Esophagus squamous epithelium (tissue), 4 donors: ENCODE data around the gene RCSD1.

Experiments used
- CTCF ChIP-seq, 6 experiments: fragments of 450-650 bp in 4 of 6; fragments of 200-600 bp in 2 of 6; sonication (generic) in 2 of 6; IDR thresholded peaks; one replicate each; pipeline ENCODE4 v1.5.1; 2016 to 2019; ENCODE audit warnings: antibody characterized with exemption in 6 of 6, mild to moderate bottlenecking in 4 of 6, moderate library complexity in 4 of 6
- POLR2A ChIP-seq, 4 donors: fragments of 450-650 bp; IDR thresholded peaks; one replicate each; pipeline ENCODE4 v1.6.1; 2017; ENCODE audit warnings: antibody characterized with exemption in 4 of 4, mild to moderate bottlenecking in 4 of 4, moderate library complexity in 3 of 4

GRCh38 chr1:167678422-167678821 lies 48.4 kb downstream of the RCSD1 start:
- TF ChIP-seq CTCF (IDR thresholded peaks at IDR 0.05) (no peak), POLR2A (IDR thresholded peaks at IDR 0.05) (no peak)
